RCC 7860 (cell line): ENCODE results near the gene OGFR.
A peak's percentile ranks its signal among the peaks of the same experiment; 100 is the strongest.

Source experiments
- DNase-seq: peaks from one replicate; pipeline ENCODE4 v3.0.0-alpha.2; 2015; ENCODE audit warnings: low spot score
- FAIRE-seq: peaks from 2 replicates; lab custom pipeline; 2012; peaks lifted over from hg19 to GRCh38; lab: Jason Lieb, UNC

The OGFR gene

DNA sequence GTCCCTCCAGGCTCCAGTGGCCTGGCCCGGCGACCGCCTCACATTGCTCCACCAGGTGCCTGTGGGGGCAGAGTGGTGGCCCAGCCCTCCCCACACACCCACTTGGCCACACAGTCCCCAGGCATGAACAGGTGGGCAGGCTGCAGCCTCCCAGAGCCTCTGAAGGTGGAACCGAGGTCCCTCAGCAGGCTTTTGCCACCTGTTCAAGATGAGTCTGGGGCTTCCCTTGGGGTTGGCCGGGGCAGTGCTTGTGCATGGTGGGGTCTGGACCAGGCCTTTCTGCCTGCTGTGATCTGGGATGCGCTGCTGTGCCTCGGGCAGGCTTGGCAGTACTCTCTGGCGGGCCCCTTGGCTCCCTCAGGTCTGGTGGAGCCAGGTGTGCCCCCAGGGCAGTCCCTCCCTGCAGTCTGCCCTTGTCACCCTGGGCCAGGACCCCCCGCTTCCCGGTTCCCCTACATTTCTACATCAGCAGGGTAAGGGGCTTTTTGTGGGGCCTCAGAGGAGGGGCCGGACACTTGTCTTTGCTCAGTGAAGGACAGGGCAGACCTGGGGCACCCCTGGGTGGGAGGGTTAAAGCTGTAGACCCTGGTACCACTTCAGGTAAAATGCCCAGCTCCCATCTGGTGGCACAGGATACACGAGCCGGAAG lies 9.5 kb downstream of the OGFR start:
- no peak for DNase-seq
- FAIRE-seq: no peak

GRCh38 chr20:62814709-62815065 lies 10.1 kb downstream of the OGFR start:
- FAIRE-seq (no peak), DNase-seq (no peak)

DNA sequence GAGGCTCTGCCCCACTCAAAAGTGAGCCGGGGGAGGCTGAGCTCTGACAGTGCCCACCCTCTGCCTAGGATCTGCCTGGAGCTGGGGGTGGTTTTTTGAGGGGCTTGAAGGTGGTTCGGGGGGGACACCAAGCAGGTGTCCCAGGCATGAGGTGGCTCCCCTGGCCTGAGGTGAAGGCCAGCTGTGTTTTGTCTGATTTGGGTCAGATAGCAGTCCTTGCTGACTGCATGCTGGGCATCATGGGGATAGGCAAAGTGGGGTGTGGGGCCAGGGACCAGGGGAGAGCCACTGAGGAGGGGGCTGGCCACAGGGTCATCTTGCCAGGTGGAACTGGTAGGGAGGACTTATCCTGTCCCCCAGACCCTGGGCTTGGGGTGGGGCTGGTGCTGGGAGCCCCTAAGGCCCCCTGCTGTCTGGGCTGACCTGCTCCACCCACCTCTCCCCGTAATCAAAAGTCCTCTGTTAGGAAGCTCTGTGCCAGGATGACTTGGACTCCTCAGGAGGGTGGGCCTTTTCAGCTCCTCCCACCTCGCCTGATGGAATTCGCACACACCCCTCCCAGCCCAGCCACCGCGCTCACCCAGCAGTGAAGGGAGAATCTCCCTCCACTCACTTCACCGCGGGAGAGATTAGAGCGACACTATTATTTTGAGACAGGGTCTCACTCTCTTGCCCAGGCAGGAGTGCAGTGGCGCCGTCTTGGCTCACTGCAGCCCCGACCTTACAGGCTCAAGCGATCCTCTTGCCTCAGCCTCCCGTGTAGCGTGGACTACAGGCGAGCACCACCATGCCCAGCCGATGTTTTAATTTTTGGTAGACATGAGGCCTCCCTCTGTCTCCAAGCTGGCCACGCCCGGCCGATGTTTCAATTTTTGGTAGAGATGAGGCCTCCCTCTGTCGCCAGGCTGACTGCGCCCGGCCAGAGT lies 10.7 kb downstream of the OGFR start:
- FAIRE-seq: no peak
- no peak for DNase-seq

DNA sequence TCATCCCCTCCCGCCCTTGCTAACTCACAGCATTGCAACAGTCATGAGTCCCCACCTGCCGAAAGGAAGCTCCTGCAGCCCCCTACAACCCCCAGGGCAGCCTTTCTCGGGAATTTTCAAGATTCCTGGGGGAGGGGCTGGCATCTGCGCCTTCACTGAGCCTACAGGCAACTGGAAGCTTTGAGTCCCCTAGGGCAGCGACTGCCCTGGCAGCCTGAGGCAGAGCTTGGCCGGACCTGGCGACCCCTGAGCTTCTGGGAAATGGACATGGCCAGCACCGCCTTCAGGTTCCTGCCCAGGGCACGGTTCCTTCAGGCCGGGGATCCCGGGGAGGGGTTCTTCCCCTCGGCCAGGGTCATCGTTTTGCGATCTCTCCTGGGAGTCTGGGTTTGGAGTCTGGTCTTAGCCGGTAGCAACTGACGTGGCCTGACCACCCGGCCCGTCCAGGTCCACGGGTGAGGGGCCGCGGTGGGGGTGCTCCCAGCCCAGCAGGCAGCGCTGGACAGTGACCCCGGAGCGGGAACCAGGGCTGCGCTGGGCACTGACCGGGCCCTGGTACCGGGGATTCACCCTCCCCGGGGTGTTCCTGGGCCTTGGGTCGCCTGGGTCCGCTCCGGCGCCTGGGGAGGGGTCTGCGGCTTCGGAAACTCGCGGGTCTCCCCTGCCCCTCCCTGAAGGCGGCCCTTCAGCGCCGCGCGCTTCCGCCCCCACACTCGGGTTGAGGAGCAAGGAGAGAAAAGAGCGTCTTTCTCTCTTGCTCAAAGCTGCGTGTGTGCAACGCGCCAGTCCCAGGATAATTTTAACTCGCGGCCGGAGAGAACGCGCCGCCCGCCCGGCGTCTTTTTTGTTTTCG lies 11.6 kb downstream of the OGFR start:
- FAIRE-seq (no peak), DNase-seq (no peak)

- DNase-seq: no peak
These were observed 12.5 kb downstream of the OGFR start, which contains the start of gene COL9A3 for GRCh38 chr20:62816884-62817873. COL9A3 (plus strand) TSS chr20:62817050; CDS start chr20:62817065, 15 bp downstream.

DNA sequence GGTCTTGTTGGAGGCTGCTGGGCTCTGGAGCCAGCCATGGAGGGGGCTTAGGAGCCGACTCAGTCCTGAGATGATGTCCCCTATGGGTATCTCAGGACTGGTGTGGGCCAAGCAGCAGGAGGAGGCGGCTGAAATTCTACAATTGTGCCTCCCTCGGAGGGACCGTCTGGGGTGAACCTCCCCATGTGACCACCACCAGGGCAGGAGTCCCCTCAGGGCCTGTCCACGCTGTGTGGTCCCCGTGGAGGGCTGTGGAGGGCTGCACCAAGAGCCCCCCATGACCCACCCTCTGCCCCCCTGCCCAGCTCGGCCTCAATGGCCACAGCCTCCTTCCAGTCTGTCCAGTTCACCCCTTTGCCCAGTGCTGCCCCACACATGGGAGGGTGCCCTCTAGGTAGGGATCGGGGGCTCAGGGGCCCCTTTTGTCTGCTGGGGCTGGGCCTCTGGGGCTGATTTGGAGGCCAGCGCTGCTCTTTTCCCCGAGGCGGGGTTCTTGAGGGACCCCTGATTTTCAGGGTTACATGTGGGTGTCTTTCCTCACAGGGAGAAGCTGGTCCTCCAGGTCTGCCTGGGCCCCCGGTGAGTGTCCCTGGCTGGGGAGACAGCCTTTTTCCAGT lies 13.4 kb downstream of the OGFR start:
- DNase-seq: no peak
- FAIRE-seq: no peak

More at GRCh38 chr20:62816884-62817873, 12.5 kb downstream of the OGFR start, which contains the start of gene COL9A3:
- no peak for FAIRE-seq

DNA sequence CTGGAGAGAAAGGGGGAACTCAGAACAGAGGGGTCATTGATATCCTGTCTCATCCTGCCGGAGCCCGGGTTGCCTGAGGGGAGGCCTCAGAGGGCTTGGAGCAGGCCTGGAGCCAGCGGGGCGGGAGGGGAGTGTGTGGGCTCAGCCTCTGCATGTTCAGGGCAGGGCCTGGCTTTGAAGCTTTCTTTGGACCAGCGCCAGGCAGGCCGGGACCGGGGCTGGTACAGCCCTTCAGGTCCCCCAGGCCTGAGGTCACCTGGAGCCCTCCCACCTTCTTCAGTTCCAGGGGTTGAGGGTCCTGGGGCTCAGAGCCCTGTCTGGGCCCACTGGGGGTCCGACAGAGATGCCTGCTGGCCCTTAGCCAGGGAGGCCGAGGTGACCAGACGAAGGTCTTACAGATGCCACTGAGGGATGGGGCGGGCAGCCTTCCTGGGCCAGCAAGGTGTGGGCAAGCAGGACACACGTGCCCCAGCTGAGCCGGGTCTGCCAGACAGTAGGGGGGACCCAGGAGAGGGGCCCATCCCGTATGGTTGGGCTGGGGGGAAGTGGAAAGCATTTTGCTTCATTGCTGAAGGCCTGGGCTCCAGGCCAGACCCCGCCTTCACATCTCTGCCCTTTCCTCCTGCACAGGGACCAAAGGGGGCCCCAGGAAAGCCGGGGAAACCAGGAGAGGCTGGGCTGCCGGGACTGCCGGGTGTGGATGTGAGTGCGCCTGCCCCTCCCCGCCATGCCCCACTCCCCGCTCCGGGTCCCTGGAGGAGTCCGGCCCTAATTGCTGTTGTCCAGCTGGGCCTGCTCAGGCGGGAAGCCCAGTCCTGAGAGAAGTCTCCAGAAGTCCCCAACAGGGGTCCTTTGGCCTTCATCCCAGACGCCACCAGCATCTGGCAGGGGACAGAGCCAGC lies 14.2 kb downstream of the OGFR start:
- FAIRE-seq (no peak), DNase-seq (no peak)

DNA sequence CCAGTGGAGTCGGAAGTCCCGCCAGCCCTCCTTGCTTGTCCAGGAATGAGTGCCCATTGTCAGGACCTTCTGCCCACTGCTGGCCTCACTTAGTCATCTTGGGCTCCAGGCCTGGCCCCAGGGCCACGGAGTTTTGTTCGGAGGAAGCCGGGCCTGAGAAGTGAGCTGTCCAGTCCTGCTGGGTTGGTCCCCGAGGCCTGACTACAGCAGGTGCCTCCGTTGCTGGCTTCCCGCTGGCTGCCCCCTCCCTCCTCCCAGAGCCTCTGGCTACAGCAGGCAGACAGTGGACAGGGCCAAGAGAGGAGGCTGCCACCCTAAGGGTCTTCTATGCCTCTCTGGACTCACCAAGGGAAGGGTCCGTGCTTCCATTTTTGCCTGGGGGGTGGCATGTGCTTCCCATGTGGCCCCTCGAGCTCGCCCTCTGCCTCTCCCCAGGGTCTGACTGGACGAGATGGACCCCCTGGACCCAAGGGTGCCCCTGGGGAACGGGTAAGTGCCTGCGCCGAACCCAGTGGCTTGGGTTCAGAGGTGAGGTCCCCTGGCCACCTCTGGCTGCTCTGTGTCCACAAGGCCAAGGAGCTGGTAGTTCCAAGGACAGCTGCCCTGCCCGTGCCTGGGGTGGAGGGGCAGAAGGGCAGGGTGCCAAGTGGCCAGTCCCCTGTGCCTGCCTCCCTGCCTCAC lies 15.0 kb downstream of the OGFR start:
- DNase-seq (no peak), FAIRE-seq (no peak)

DNA sequence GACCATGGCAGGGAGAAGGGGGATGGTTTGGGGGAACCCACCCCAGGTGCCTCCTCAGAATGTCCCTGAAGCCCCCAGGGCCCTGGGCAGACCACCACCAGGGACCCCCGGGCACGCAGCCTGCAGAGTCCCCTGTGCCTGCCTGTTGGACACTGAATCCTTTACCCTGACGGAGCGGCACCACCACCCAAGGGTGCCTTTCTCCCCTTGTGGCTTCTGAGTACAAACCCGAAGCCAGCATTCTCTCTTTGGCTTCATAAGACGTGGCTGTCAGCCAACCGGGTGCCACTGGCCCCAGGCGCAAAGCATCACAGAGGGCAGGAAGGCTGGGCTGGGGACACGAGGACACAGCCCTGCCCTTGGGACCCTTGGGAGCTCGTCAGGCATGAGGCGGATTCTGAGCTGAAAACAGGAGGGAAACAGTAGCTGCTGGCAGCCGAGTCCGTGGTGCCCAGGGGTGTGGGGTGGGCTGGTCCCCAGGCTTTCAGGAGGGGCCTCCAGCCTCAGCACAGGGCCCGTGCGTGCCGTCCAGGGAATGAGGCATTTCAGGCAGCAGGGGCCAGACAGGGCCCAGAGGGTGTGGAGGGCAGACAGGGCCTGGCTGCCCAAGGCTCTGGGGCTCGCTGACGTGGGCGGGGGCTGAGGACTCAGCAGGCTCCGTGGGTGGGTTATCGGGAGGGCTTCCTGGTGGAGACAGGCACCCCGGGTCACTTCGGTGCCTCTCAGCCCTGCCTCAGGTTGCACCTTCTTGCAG lies 15.8 kb downstream of the OGFR start:
- no peak for DNase-seq
- FAIRE-seq: no peak

DNA sequence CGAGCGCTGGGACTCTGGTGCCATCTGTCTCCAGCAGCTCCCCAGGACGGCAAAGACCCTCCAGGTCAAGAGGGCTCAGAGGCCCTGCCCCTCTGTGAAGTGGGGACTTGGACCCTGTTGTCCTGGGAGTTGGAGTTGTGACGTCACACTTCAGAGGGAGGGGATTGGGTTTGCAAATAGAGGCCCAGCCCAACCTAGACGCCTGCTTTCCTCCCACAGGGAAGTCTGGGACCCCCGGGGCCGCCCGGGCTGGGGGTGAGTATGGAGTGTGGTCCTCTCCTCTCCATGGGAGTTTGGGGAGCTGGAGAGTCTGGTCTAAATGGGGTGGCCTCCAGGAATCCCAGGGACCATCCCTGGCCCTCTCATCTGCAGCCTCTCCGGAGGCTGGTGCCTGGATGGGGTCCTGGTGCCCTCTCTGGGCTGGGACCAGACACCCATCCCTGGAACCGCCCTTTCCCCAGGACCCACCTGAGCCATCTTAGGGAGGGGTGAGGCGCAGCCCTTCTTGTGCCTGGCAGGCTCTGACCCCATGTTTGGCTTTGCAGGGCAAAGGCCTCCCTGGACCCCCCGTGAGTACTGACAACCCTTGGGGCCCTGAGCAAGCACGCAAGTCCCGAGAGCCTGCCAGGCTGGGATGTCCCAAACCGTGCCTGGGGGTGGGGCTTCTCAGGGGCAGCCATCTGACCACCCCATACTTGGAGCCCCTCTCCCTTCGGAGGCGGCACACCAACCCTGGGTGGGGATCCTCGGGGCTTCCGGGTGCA lies 16.5 kb downstream of the OGFR start:
- FAIRE-seq (no peak), DNase-seq (no peak)

DNA sequence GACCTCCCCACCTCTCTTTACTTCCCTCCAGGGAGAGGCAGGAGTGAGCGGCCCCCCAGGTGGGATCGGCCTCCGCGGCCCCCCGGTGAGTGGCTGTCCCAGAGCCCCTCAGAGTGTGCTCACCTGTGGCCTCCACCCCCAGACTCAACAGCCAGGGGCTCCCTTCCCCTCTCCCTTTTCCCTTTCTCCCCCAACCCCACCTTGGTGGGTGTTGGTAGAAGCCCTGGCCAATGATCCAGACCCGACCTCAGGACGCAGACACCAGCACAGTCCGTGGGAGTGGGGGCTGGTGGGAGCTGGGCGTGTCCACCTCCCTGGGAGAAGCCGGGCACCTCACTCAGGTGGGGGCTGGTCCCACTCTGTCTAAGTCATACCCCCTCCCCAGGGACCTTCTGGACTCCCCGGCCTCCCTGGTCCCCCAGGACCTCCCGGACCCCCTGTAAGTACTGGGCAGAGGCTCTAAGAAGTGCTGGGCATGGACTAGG lies 17.1 kb downstream of the OGFR start:
- FAIRE-seq (no peak), DNase-seq (no peak)

DNA sequence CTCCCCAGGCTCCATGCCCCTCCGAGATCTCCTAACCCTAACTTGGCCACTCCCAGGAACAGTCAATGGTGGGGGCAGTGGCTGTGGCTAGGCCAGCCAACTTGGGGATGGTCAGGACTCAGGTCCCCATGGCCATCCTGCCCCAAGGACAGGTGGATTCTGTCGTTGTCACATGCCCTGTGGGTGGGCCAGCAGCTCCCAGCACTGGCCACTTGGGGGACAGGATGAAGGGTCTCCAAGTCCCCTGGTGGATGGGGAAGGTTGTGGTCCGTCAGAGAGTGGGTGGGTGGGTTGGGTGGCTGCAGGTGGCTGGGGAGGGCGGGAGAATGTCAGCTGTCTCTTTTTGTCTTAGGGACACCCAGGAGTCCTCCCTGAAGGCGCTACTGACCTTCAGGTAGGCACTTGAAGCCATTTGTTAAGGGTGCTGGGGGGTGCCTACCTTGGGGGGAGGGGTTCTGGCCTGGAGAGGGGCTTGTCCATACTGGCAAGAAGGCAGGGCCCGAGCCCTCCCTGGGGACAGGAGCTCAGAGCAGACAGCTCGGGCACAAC lies 17.7 kb downstream of the OGFR start:
- DNase-seq (no peak), FAIRE-seq (no peak)

DNA sequence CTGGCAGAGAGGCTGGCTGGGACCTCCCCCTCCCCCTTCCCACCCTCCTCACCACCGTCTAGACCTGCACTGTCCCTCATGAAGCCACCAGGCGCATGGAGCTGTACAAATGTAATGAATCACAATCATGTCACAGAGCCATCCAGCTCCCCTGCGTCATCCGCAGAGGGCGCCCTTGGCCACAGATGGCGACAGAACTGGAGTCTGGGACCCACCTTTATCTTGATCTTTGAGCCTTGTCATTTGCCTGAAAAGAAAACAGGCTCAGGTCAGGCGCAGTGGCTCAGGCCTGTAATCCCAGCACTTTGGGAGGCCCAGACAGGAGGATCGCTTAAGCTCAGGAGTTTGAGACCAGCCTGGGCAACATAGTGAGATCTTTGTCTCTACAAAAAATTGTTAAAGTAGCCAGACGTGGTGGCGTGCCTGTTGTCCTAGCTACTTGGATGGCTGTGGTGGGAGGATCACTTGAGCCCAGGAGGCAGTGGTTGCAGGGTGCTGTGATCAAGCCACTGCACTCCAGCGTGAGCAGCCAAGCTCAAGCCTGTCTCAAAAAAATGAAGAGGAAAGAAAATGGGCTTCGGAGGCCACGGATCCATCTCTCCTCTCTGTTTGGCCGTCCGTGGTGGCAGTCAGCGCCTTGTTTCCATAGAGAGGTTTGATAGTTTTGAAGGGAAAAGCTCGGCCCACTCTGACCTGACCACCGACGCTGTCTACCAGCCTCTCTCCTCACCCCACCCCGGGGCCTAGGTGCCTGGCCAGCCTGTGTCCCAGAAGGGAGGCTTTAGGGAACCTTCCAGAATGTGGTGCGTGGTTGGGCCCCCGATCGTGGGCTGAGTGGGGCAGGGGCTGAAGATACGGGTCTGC lies 18.4 kb downstream of the OGFR start:
- DNase-seq (peak; percentile 81), FAIRE-seq (peak; percentile 64)

DNA sequence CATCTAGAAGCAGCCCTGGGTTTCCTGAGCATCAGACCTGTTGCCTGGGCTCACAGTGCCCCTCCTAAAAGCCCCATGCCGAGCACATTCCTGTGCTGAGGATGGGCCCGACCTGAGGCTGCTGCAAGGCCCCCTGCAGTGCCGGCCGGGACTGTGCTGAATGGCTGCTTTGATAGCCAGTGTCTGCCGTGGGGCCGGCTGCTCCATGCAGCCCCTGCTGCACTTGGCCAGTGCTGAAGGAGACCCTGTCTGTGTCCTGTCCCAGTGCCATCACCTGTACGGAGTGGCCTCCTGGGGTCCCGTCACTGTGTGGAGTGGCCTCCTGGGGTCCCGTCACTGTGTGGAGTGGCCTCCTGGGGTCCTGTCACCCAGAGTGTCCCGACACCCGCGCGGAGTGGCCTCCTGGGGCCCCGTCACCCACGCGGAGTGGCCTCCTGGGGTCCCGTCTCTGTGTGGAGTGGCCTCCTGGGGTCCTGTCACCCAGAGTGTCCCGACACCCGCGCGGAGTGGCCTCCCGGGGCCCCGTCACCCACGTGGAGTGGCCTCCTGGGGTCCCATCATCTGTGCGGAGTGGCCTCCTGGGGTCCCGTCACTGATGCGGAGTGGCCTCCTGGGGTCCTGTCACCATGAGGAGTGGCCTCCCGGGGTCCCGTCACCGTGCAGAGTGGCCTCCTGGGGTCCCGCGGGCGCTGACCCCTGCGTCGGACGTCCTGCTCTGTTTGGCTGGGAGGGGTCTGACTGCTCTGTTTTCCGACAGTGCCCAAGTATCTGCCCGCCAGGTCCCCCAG lies 19.2 kb downstream of the OGFR start:
- FAIRE-seq (no peak), DNase-seq (no peak)
